A549 (cell line): Measurements from ENCODE around the gene SMURF1. TPM values are rescaled to one million over a fixed set of nuclear protein-coding genes. Genes with fewer than 3 reads are reported as not detected.
A peak's percentile ranks its signal among the peaks of the same experiment; 100 is the strongest.

Source experiments
- ATAC-seq, 2 experiments: fragments of 200-7000 bp in 1 of 2; fragments of >200 bp in 1 of 2; cut with Nextera tagmentation in 1 of 2; cut with Tn5 transposase in 1 of 2; 3 replicates each; pipeline versions ENCODE4 v1.8.0 to v1.9.1; 2018 to 2020; ENCODE audit warnings: mild to moderate bottlenecking in 1 of 2, moderate library complexity in 1 of 2
- CTCF ChIA-PET: fragments of 300-600 bp; sonication (Branson Sonifier 250); formaldehyde crosslinking; extraction: SDS; loops from one replicate; lab custom pipeline; 2021; ENCODE audit warnings: antibody characterized with exemption, inconsistent platforms; lab: Yijun Ruan, JAX
- POLR2A ChIA-PET: fragments of 350-600 bp; formaldehyde crosslinking; extraction: SDS; loops from one replicate; lab custom pipeline; 2021; ENCODE audit warnings: antibody characterized with exemption, inconsistent platforms; lab: Yijun Ruan, JAX
- DNase-seq, 2 experiments: peaks; one replicate each; pipeline versions ENCODE4 v3.0.0 to v3.0.0-alpha.2; 2011 to 2016; ENCODE audit warnings: low read depth in 1 of 2, low spot score in 1 of 2
- FAIRE-seq: peaks from 2 replicates; lab custom pipeline; 2011; peaks lifted over from hg19 to GRCh38; lab: Jason Lieb, UNC
- H3K27ac ChIP-seq, 2 experiments: fragments of >200 bp; sonication (Bioruptor Twin); formaldehyde crosslinking; 3 replicates each; pipeline ENCODE4 v1.5.1; 2016 to 2017
- H3K4me1 ChIP-seq: fragments of >200 bp; sonication (Bioruptor Twin); formaldehyde crosslinking; 3 replicates; pipeline ENCODE4 v1.6.1; 2016
- H3K4me2 ChIP-seq: fragments of >200 bp; sonication (Bioruptor Twin); formaldehyde crosslinking; 3 replicates; pipeline ENCODE4 v1.6.1; 2016
- H3K4me3 ChIP-seq: fragments of >200 bp; sonication (Bioruptor Twin); formaldehyde crosslinking; 3 replicates; pipeline ENCODE4 v1.5.1; 2016
- H3K9me3 ChIP-seq: fragments of >200 bp; sonication (Bioruptor Twin); formaldehyde crosslinking; 3 replicates; pipeline ENCODE4 v1.6.1; 2016
- CBX8 ChIP-seq: fragments of 200-600 bp; sonication (generic); IDR thresholded peaks from 2 replicates; pipeline ENCODE4 v1.6.1; 2016
- CEBPB ChIP-seq, 2 experiments: fragments of >200 bp in 1 of 2; sonication (Bioruptor Twin) in 1 of 2; formaldehyde crosslinking in 1 of 2; IDR thresholded peaks; 2 replicates each; pipeline ENCODE4 v1.6.1; 2012 to 2016
- E2F6 ChIP-seq: IDR thresholded peaks from 2 replicates; pipeline ENCODE4 v1.6.1; 2012; ENCODE audit warnings: low read depth, borderline replicate concordance
- EHMT2 ChIP-seq: fragments of 200-600 bp; sonication (generic); IDR thresholded peaks from 2 replicates; pipeline ENCODE4 v1.6.1; 2016; ENCODE audit warnings: antibody characterized with exemption, low read depth, mild to moderate bottlenecking, moderate library complexity
- GATA3 ChIP-seq: IDR thresholded peaks from 2 replicates; pipeline ENCODE4 v1.6.1; 2012; ENCODE audit warnings: borderline replicate concordance
- HES2 ChIP-seq: fragments of >200 bp; sonication (Bioruptor Twin); formaldehyde crosslinking; IDR thresholded peaks from 2 replicates; pipeline ENCODE4 v1.6.1; 2016
- HMGXB4 ChIP-seq: fragments of 250-450 bp; sonication (Bioruptor Pico); IDR thresholded peaks from 2 replicates; pipeline ENCODE4 v1.5.0; 2021; ENCODE audit warnings: mild to moderate bottlenecking, moderate library complexity, borderline replicate concordance
- HOXA7 ChIP-seq: fragments of 250-450 bp; sonication (Bioruptor Pico); IDR thresholded peaks from 2 replicates; pipeline ENCODE4 v1.5.0; 2020; ENCODE audit warnings: mild to moderate bottlenecking, moderate library complexity
- HOXB5 ChIP-seq: fragments of 250-450 bp; sonication (Bioruptor Pico); IDR thresholded peaks from 2 replicates; pipeline ENCODE4 v1.5.0; 2020; ENCODE audit warnings: mild to moderate bottlenecking, moderate library complexity
- MAX ChIP-seq: IDR thresholded peaks from 2 replicates; pipeline ENCODE4 v1.6.1; 2012
- NFE2L2 ChIP-seq: fragments of 150-350 bp; conservative IDR thresholded peaks from 2 replicates; pipeline ENCODE4 v1.6.1; 2014; ENCODE audit warnings: low read length
- PBX3 ChIP-seq: IDR thresholded peaks from 2 replicates; pipeline ENCODE4 v1.6.1; 2012
- PHF8 ChIP-seq: fragments of 200-600 bp; sonication (generic); IDR thresholded peaks from 2 replicates; pipeline ENCODE4 v1.6.1; 2016; ENCODE audit warnings: low read depth, mild to moderate bottlenecking, antibody characterized with exemption, moderate library complexity, borderline replicate concordance
- RARB ChIP-seq: fragments of 250-450 bp; sonication (Bioruptor Pico); IDR thresholded peaks from 2 replicates; pipeline ENCODE4 v1.8.0; 2021; ENCODE audit warnings: mild to moderate bottlenecking, moderate library complexity
- RCOR1 ChIP-seq: fragments of 150-350 bp; IDR thresholded peaks from 2 replicates; pipeline ENCODE4 v1.6.1; 2014; ENCODE audit warnings: antibody characterized with exemption, low read length, low read depth
- WGBS: methylation state at CpG from one replicate; pipeline ENCODE4 v1.1.6; 2017; ENCODE audit errors: missing lambda C conversion rate; 5-methylcytosine and 5-hydroxymethylcytosine counted together
- polyA plus RNA-seq, 4 experiments: library from polyadenylated mRNA; depleted of rRNA in 3 of 4; stranded (reverse); fragments of >200 nt; fragmentation: RNase III in 1 of 4; extraction: RNeasy Plus Mini Kit Qiagen cat#74134 plus additional on column Dnase treatment in 1 of 4; gene quantifications; 2 replicates in 3 of 4; 3 replicates in 1 of 4; pipeline ENCODE4 v1.2.3, GENCODE V29; 2011 to 2017

The SMURF1 gene
- polyA plus RNA-seq, 2 of the 4 experiments (the other 2 are of a cell fraction) = 13.8 to 22.1 TPM

- ATAC-seq = no peak
- TF ChIP-seq HMGXB4 (CRISPR knock-in tag) = no peak
- no peak for TF ChIP-seq PBX3
- no peak for TF ChIP-seq MAX
- no peak for TF ChIP-seq E2F6
- TF ChIP-seq HOXB5 = no peak
- TF ChIP-seq EHMT2 = no peak
- no peak for TF ChIP-seq GATA3
- no peak for TF ChIP-seq RARB (CRISPR knock-in tag)
- no peak for TF ChIP-seq CEBPB (IDR thresholded peaks at IDR 0.05)
- no peak for TF ChIP-seq HES2
- TF ChIP-seq NFE2L2 = no peak
- no peak for TF ChIP-seq RCOR1
- no peak for TF ChIP-seq HOXA7 (CRISPR knock-in tag)
- Histone ChIP-seq H3K4me3 (no peak overlapping the region), H3K9me3 (no peaks in the 10 kb centered on the region), H3K4me1 (peaks cover 4% of the 10 kb centered on the region; the same call in 2 of the 3 replicates), H3K27ac (no peak overlapping the region), H3K4me2 (no peak overlapping the region)
- ChIA-PET CTCF (interaction anchor here (1.6 to 3.1 kb wide), 2 partner anchors 12 to 107 kb away, joined by 4 to 9 read pairs; no protein-coding TSS in a partner anchor), POLR2A (no interaction called here)
- 57% methylated on average over 4 of the region's 4 CpGs for WGBS
- FAIRE-seq = no peak
- no peak for DNase-seq
Observed at GRCh38 chr7:99146979-99147378, 3.1 kb upstream of the SMURF1 start.

- TF ChIP-seq MAX (0 out of 2 replicates have a peak, but pooled peaks have one; percentile 8), PBX3 (no peak), PHF8 (peak; percentile 24; the same call in 1 of the 2 replicates)
- DNase-seq (no peak), ATAC-seq (peak; percentile 52 to 59), FAIRE-seq (no peak)
- Histone ChIP-seq H3K9me3 (no peaks in the 10 kb centered on the region), H3K27ac (peak overlapping the region; percentile 99 to 100), H3K4me1 (peaks cover 35% of the 10 kb centered on the region), H3K4me2 (peak overlapping the region; percentile 90), H3K4me3 (peak overlapping the region; percentile 96)
- POLR2A ChIA-PET = interaction anchor here (1.0 to 1.4 kb wide), 3 partner anchors 66 to 70 kb away, joined by 3 to 8 read pairs (median 4); no protein-coding TSS in a partner anchor
- CTCF ChIA-PET = interaction anchor here (1.6 to 1.8 kb wide), 3 partner anchors 103 to 170 kb away, joined by 4 to 7 read pairs (median 4); no protein-coding TSS in a partner anchor
- WGBS = 0% methylated on average over 1 of the region's 46 CpGs
Observed at GRCh38 chr7:99143521-99143852, 421 bp downstream of the SMURF1 start.

GRCh38 chr7:99142727-99143520, 984 bp downstream of the SMURF1 start:
- ChIA-PET CTCF (interaction anchor here (0.7 to 1.8 kb wide), 6 partner anchors 13 to 174 kb away, joined by 3 to 5 read pairs (median 3); no protein-coding TSS in a partner anchor), POLR2A (interaction anchor here (0.6 to 1.4 kb wide), 8 partner anchors 18 to 219 kb away, joined by 3 to 8 read pairs (median 4); no protein-coding TSS in a partner anchor)
- peak; percentile 55 to 98 for DNase-seq
- 3% methylated on average over 14 of the region's 33 CpGs for WGBS
- H3K4me3 ChIP-seq = peak overlapping the region; percentile 96
- H3K4me1 ChIP-seq = peaks cover 41% of the 10 kb centered on the region
- TF ChIP-seq CBX8 = no peak
- TF ChIP-seq, all 56 proteins: peak for 0
- Histone ChIP-seq H3K4me2 (peak overlapping the region; percentile 90), H3K9me3 (no peaks in the 10 kb centered on the region), H3K27ac (peak overlapping the region; percentile 99 to 100)
- FAIRE-seq = no peak
- ATAC-seq = peak; percentile 82 to 84
